Erythroblast (primary cell): ENCODE data around the gene AP1G2.

Source experiments
- DNase-seq, 2 experiments: peaks; one replicate each; lab custom pipeline; 2025; lab: John Stamatoyannopoulos, UW
- GATA1 ChIP-seq: IDR thresholded peaks from 2 replicates; pipeline ENCODE4 v1.6.1; 2011; ENCODE audit warnings: low read depth, mild to moderate bottlenecking, control low read depth, low read length, moderate library complexity
- POLR2A ChIP-seq: IDR thresholded peaks from 2 replicates; pipeline ENCODE4 v1.6.1; 2011; ENCODE audit warnings: mild to moderate bottlenecking, low read length

Gene AP1G2

DNA sequence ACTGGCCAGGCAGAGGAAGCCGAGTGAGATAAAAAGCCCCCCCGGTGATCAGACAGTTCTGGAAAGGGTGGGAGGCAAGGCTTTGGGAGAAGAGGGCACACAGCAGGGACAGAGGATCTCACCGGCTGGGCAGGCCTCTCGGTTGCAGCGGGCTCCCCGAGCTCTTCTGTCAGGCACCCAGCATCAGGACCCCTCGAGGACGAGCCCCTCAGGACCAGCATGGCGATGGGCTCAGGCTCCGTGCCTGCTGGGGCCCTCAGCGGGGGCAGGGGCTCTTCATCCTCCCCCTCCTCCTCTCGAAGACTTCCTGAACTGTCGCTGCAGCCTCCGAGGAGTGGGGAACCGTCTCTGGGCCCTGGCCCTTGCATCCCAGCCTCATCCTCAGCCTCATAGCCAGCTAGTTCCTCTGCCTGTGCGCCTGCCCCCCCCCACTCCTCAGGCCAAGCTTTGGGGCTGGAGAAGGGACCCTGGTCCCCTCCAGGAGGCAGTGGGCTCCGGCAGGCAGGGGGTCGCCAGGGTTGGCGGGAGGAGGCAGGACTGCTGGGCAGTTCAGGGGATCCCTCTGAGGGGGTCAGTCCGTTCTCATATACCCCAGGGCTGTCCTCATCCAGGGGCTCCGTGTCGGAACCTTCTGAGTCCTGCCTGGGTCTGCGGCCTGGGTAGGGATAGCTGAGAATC is 3.4 kb upstream of the AP1G2 start:
- no peak for TF ChIP-seq POLR2A
- TF ChIP-seq GATA1 = no peak
- DNase-seq = no peak

DNA sequence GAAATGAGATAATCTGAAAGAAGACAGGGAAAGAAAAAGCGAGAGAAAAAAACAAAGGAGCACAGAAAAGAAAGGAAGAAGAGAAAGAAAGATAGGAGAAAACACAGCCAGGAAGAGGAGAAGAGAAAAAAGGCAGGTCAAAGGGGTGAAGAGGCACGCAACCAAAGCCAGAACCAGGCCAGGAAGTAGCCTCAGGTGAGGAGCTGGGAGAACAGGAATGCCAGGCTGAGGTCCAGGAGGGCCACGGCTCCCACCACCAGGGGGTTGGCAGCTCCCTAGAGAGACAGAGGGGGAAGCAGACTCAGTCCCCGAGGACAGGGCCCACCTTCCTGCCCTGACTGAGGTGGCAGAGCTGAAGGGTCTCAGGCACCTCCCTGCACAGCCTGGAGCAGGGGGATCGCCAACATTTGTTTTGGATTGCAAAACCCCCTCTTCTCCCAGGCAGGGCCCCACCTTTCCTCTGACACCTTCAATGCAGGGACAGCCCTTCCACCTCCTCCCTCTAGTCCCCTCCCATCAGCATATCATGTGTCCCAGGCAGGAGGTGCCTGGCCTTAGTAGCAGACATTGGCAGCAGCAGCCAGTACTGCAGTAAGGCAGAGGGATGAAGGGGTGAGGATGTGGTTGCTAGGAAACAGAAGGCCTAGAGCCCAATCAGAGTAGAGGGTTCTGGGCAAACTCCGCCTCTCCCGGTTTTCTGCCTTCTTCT is 2.0 kb upstream of the AP1G2 start:
- no peak for TF ChIP-seq GATA1
- peak; percentile 30 to 34 for DNase-seq

DNA sequence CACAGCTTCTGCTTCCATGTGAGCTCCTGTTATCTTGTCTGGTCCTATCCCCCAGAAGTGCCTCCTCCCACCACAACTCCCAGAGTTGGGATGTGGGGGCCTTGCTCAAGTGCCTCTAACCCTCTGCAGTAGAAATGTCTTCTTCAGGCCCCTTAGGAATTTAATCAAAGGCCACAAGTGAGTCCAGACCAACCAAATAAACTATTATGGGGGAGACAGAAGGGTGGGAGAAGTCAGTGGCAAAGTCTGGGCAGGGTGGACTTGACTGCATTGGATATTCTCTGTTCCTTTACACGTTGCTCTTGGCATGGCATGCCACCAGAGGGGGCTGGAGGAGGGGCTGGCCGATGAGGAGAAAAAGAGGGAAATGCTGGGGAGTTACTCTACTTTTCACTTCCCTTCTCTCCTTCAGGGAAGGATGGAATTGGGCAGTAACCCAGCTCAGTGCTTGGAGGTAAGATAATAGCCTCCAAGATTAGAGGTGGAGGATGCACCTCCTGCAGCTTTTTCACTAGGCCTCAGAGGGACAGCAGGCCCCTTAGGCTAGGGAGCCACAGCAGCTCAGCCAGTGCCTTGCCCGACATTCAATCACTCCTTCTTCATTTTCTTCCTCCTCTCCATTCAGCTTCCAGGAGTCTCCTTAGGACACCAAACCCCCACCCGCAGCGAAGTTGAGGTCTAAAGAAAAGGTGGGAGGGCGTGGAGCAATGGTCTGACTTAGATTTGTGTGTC is 1.2 kb upstream of the AP1G2 start:
- no peak for TF ChIP-seq POLR2A
- no peak for TF ChIP-seq GATA1
- DNase-seq = peak; percentile 22 to 28

DNA sequence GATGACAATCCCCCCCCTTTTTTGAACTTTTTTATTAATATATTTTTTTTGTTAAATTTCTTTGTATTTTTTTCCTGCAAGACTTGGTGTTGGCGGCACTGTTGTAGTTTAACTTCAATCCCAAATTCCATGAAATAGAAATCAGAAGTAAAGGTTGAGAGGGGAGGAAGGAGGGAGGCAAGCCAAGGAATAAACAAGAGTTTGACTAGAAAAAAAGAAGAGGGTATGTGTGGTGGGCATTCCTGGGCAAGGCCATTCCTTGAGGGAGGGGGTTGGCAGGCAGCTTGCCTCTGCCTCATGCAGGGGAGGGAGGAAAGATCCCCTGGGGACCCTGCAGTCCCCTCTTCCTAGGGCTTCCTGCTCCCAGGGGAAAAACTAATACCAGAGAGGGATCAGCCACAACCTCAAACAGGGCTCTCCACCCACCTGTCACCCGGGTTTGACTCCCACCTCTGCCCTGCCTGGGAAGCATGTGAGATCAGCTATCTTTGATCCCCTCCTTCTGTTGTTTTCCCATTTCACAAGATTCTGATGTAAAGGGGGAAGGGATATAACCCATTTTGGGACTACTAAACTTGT is 519 bp upstream of the AP1G2 start:
- no peak for TF ChIP-seq POLR2A
- no peak for TF ChIP-seq GATA1
- no peak for DNase-seq

DNA sequence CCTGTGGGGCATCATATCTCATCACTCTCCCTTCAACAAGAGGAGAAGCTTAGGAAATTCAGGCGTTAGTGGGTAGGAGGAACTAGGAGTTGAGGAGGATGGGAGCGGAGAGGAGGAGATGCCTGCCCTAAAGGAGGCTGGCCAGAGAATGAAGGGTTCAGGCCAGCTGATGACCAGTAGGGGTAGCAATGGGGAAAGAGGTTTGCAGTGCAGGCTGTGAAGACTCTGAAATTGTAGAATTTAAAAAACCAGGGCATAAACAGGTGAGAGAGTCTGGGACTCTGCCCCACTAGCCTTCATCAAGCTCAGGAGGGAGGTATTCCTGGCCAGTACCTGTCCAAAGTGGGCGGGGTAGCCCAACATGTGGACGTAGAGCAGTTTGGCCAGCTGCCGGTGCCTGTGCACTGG is 809 bp downstream of the AP1G2 start:
- DNase-seq = no peak
- TF ChIP-seq POLR2A = no peak
- TF ChIP-seq GATA1 = no peak

DNA sequence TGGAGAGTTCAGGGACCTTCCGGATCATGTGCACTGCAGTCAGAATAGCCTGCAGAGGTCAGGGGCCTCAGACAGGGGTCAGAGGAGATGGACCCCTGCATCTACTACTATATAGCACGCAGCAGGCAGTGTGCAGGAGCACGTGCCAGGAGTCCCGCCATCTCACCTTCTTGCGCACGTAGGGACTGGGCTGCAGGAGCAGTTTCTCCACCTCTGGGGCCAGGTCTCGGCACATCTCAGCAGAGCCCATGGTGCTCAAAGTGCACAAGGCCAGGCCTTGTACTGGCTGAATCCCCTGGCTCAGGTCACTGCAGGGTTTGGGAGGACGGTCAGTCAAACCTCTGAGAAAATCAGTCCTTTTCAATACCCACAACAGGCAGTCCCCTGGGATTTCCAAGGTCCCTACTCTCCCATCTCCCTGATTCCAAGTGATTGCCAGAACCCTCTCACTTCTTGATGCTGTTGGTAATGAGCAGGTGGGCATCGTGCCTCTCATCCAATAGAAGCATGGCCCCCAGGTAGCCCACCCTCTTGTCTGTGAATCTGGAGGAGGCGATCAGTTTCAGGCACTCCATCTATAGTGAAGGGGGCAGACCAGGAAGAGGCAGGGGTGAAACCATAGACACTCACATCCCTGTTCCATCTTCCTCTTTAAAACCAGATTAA is 1.3 kb downstream of the AP1G2 start:
- TF ChIP-seq GATA1 (no peak), POLR2A (peak; percentile 12)
- no peak for DNase-seq

DNA sequence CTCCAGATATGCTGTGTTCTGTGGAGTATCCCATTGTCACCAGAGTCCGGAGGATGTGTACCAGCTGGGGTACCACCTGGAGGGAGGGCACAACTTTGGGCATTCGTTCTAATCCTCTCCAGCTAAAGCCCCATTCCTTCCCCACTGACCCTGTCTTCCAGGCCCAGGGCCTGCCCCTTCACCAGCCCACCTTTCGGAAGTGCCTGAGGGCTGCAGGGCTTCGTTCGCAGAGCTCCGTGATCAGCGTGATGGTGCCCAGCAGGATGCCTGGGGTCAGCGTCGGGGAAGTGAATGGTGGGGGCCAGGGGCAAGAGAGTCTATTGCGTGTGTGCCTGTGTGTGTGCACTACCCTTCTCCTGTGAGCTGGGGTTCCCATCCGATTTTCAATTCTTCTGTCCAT is 2.0 kb downstream of the AP1G2 start:
- TF ChIP-seq POLR2A (no peak), GATA1 (no peak)
- no peak for DNase-seq

DNA sequence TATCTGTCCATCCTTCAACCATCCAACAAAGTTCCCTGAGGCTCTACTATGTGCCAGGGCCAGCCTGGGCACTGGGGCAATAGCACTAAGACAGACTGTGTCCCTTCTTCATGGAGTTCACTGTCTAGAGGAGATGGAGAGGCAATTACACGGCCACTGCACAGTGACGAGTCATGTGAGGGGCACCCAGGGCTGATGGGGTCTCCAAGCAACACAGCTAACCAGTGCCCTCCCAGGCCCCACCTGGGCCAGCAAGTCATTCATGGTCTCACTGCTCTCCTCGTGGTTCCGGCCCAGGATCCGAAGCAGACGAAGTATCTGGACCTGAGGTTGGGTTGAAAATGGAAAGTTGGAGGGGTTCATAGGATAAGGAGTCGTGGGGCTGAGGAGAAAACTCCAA is 2.7 kb downstream of the AP1G2 start:
- DNase-seq = no peak
- TF ChIP-seq GATA1 (no peak), POLR2A (no peak)

DNA sequence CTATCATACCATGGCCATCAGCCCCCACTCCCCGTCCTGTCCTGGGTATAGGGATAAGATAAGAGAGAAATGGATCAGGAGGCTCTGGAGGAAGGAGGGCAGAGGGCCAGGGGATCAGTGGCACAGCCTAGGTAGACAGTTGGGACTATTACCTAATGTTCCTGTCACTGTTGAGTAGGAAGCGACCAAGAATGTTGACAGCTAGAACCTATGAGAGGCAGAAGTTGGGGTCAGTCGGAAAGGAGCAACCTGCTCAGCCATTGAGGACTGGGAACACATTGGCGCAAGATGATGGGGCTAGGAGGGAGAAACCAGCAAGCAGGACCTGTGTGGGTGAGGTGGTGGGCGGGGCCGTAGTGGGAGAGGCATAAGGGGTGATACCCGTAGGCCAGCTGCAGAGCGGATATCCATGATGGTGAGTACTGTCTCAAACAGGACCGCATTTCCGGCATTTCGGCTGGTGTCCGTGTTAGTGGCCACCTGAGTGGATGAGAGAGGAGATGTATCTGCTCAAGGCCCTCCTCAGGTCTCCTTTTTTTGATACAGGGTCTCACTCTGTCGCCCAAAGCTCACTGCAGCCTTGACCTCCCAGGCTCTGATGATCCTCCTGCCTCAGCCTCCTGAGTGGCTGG is 3.3 kb downstream of the AP1G2 start:
- no peak for TF ChIP-seq POLR2A
- no peak for TF ChIP-seq GATA1
- DNase-seq = no peak

DNA sequence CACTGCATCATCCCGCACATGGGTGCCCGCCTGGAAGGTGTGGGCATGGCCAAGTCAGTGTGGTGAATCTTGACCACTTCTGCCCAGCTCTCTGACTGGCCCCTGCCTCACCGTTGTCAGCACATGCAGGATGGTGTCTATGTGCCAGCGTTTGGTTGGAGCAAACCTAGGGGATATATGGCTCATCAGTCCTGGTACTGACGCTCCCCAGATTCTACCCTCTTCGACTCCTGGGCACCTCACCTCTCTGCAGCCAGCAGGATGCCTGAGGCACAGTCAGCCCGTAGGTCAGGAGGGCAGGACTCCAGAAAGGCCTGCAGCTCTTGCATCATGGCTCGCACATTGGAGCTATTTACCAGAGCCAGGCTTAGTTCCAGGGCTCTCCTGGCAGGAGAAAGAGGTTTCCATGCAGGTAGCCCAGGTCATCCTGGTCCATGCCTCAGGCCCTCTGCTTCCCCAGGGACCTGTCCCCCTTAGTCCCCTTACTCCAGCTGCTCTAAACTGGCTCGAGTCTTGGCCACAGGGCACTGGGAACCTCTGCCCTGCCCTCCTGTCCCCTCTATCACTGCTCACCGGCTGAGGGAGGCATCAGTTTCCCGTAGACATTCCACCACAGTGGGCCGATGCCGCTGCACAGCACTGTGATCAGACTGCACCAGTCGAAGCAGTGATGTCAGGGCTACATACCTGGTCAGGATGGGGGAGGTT is 4.0 kb downstream of the AP1G2 start:
- DNase-seq = no peak
- TF ChIP-seq GATA1 (no peak), POLR2A (peak; percentile 13)

DNA sequence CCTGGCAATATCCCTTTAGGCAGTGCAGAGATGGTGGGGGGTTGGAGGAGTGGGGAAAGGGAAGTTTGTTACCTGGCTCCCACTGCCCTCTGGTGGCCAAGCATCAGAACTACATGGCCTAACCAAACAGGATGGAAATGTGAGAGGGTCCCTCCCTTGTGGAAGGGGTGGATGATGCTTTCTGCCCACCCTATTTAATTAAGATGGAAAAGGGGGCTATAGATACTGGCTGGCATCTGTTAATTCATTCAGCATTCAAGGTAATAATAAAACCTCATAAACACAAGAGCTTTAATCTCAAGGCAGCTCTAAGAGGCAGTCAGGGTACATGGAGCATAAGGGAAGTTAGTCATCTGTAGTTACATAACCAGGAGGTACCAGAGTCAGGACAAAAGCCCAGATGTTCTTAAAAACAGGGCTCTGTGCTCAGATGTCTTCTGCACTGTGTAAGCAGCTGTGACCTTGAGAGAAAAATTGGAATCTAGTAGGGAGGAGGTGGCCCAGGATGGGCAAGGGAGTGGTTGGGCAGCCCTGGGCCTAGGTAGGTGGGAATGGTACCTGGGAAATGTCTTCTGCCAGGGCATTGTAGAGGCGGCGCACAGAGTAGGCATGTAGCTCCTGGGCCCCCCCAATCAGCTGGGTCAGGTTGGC is 4.6 kb downstream of the AP1G2 start:
- TF ChIP-seq POLR2A = no peak
- no peak for TF ChIP-seq GATA1
- peak; percentile 51 to 74 for DNase-seq
